H1 (cell line): ENCODE data around the gene CADM1. TPM values are rescaled to one million over a fixed set of nuclear protein-coding genes. Genes with fewer than 3 reads are reported as not detected.

ENCODE experiments used
- CTCF ChIA-PET: fragments of 300-600 bp; sonication (Branson Sonifier 250); formaldehyde crosslinking; loops from one replicate; lab custom pipeline; 2021; ENCODE audit not compliant: partially characterized antibody; lab: Charles Lee
- POLR2A ChIA-PET: fragments of 300-600 bp; sonication (Branson Sonifier 250); formaldehyde crosslinking; loops from one replicate; lab custom pipeline; 2021; ENCODE audit warnings: inconsistent platforms; ENCODE audit not compliant: partially characterized antibody; lab: Charles Lee
- DNase-seq, 2 experiments: peaks; one replicate each; pipeline versions ENCODE4 v3.0.0 to v3.0.0-alpha.2; 2010 to 2022; ENCODE audit warnings: low spot score in 2 of 2, low read depth in 1 of 2, mixed read lengths in 1 of 2
- FAIRE-seq: peaks from 2 replicates; lab custom pipeline; 2011; peaks lifted over from hg19 to GRCh38; lab: Jason Lieb, UNC
- H2AFZ ChIP-seq: 2 replicates; pipeline ENCODE4 v1.8.1; 2012; ENCODE audit warnings: low read length, inconsistent platforms
- H2AK5ac ChIP-seq: 2 replicates; pipeline ENCODE4 v1.6.1; 2013; ENCODE audit warnings: low read depth, low read length
- H2BK120ac ChIP-seq: replicated peaks from 2 replicates; pipeline ENCODE3; 2013; ENCODE audit warnings: low read depth, low read length, inconsistent platforms
- H2BK12ac ChIP-seq: 2 replicates; pipeline ENCODE4 v1.6.1; 2013; ENCODE audit warnings: low read depth, low read length
- H2BK15ac ChIP-seq: 2 replicates; pipeline ENCODE4 v1.6.1; 2013; ENCODE audit warnings: low read length
- H2BK20ac ChIP-seq: 2 replicates; pipeline ENCODE4 v1.6.1; 2013; ENCODE audit warnings: low read length
- H2BK5ac ChIP-seq: 2 replicates; pipeline ENCODE4 v1.6.1; 2013; ENCODE audit warnings: low read depth, low read length
- H3K14ac ChIP-seq: 2 replicates; pipeline ENCODE4 v1.6.1; 2013; ENCODE audit warnings: inconsistent platforms; ENCODE audit not compliant: insufficient read length
- H3K18ac ChIP-seq: 2 replicates; pipeline ENCODE4 v1.6.1; 2013; ENCODE audit warnings: low read length; ENCODE audit errors: extremely low read depth
- H3K23ac ChIP-seq: 2 replicates; pipeline ENCODE4 v1.6.1; 2013; ENCODE audit warnings: inconsistent platforms; ENCODE audit not compliant: insufficient read length
- H3K23me2 ChIP-seq: 2 replicates; pipeline ENCODE4 v1.6.1; 2013; ENCODE audit warnings: low read depth, low read length
- H3K27ac ChIP-seq: 2 replicates; pipeline ENCODE4 v1.6.1; 2011; ENCODE audit warnings: low read depth, low read length, inconsistent platforms
- H3K27me3 ChIP-seq, 4 experiments: replicated peaks in 1 of 4; 1 replicate in 1 of 4; 2 replicates in 3 of 4; pipeline versions ENCODE4 v1.6.1 to v1.8.1; 2011 to 2013; ENCODE audit warnings: low read length in 3 of 4, mild to moderate bottlenecking in 3 of 4, inconsistent platforms in 2 of 4, mixed read lengths in 2 of 4, moderate library complexity in 1 of 4; ENCODE audit not compliant: control insufficient read depth in 3 of 4, insufficient read depth in 3 of 4; ENCODE audit errors: extremely low read depth in 1 of 4
- H3K36me3 ChIP-seq, 4 experiments: 2 replicates each; pipeline versions ENCODE4 v1.6.1 to v1.8.1; 2011 to 2013; ENCODE audit warnings: mild to moderate bottlenecking in 4 of 4, low read length in 3 of 4, moderate library complexity in 2 of 4, control low read depth in 1 of 4, inconsistent platforms in 1 of 4; ENCODE audit not compliant: insufficient read depth in 4 of 4, control insufficient read depth in 2 of 4
- H3K4ac ChIP-seq: replicated peaks from 2 replicates; pipeline ENCODE3; 2013; ENCODE audit warnings: low read length, low read depth, mixed read lengths, inconsistent platforms; ENCODE audit not compliant: insufficient read length
- H3K4me1 ChIP-seq, 4 experiments: replicated peaks in 1 of 4; 1 replicate in 1 of 4; 2 replicates in 3 of 4; pipeline versions ENCODE4 v1.6.1 to v1.8.1; 2011 to 2013; ENCODE audit warnings: low read length in 3 of 4, inconsistent platforms in 2 of 4, mixed read lengths in 1 of 4; ENCODE audit not compliant: insufficient read depth in 4 of 4, control insufficient read depth in 3 of 4
- H3K4me2 ChIP-seq, 2 experiments: 2 replicates each; pipeline versions ENCODE4 v1.6.1 to v1.8.1; 2011 to 2013; ENCODE audit warnings: low read depth in 2 of 2, low read length in 2 of 2, control low read depth in 1 of 2, inconsistent platforms in 1 of 2, mild to moderate bottlenecking in 1 of 2; ENCODE audit not compliant: insufficient read depth in 1 of 2
- H3K4me3 ChIP-seq, 4 experiments: fragments of 200-600, 300-600 bp in 1 of 4; sonication (generic), shearing (Covaris generic), sonication (Bioruptor Twin) in 1 of 4; 2 replicates each; pipeline versions ENCODE4 v1.5.1 to v1.8.1; 2011 to 2016; ENCODE audit warnings: low read length in 4 of 4, low read depth in 3 of 4, control low read depth in 2 of 4, inconsistent platforms in 2 of 4, mild to moderate bottlenecking in 2 of 4, mixed read lengths in 1 of 4, moderate library complexity in 1 of 4; ENCODE audit not compliant: insufficient read depth in 2 of 4; ENCODE audit errors: extremely low read depth in 1 of 4
- H3K56ac ChIP-seq: replicated peaks from 2 replicates; pipeline ENCODE3; 2013; ENCODE audit warnings: low read depth, mild to moderate bottlenecking, mixed read lengths, low read length, inconsistent platforms; ENCODE audit not compliant: insufficient read length
- H3K79me1 ChIP-seq: 2 replicates; pipeline ENCODE4 v1.6.1; 2013; ENCODE audit warnings: low read depth, low read length, control low read depth
- H3K79me2 ChIP-seq, 2 experiments: 2 replicates each; pipeline versions ENCODE4 v1.6.1 to v1.8.1; 2012 to 2013; ENCODE audit warnings: low read length in 2 of 2, mild to moderate bottlenecking in 2 of 2, inconsistent platforms in 1 of 2; ENCODE audit not compliant: insufficient read depth in 2 of 2, control insufficient read depth in 1 of 2
- H3K9ac ChIP-seq, 4 experiments: replicated peaks in 1 of 4; 1 replicate in 1 of 4; 2 replicates in 3 of 4; pipeline versions ENCODE4 v1.6.1 to v1.8.1; 2011 to 2013; ENCODE audit warnings: low read depth in 3 of 4, low read length in 3 of 4, control low read depth in 2 of 4, mild to moderate bottlenecking in 2 of 4, moderate library complexity in 2 of 4, inconsistent platforms in 1 of 4; ENCODE audit errors: extremely low read depth in 1 of 4
- H3K9me3 ChIP-seq, 2 experiments: 2 replicates each; pipeline versions ENCODE4 v1.6.1 to v1.8.1; 2012 to 2013; ENCODE audit warnings: mild to moderate bottlenecking in 2 of 2, moderate library complexity in 2 of 2, control low read depth in 1 of 2, inconsistent platforms in 1 of 2, low read depth in 1 of 2, low read length in 1 of 2, mixed read lengths in 1 of 2; ENCODE audit not compliant: insufficient read depth in 2 of 2
- H4K20me1 ChIP-seq, 2 experiments: replicated peaks in 1 of 2; 2 replicates each; pipeline versions ENCODE3 to v1.8.1; 2011 to 2013; ENCODE audit warnings: inconsistent platforms in 2 of 2, low read length in 2 of 2, mild to moderate bottlenecking in 1 of 2; ENCODE audit not compliant: insufficient read depth in 2 of 2, control insufficient read depth in 1 of 2
- H4K5ac ChIP-seq: 2 replicates; pipeline ENCODE4 v1.6.1; 2013; ENCODE audit warnings: low read length, low read depth, mixed read lengths, inconsistent platforms; ENCODE audit not compliant: insufficient read length
- H4K8ac ChIP-seq: 2 replicates; pipeline ENCODE4 v1.8.0; 2013; ENCODE audit warnings: mild to moderate bottlenecking, moderate library complexity, low read length, inconsistent platforms; ENCODE audit not compliant: insufficient read depth; ENCODE audit errors: extremely low read depth
- H4K91ac ChIP-seq: replicated peaks from 2 replicates; pipeline ENCODE3; 2013; ENCODE audit warnings: low read length, mixed read lengths, inconsistent platforms; ENCODE audit not compliant: insufficient read length
- BACH1 ChIP-seq: IDR thresholded peaks from 2 replicates; pipeline ENCODE4 v1.6.1; 2012; ENCODE audit warnings: low read length, improper control_type of control experiment
- EZH2 ChIP-seq: fragments of 200-600 bp; sonication (generic); IDR thresholded peaks from 2 replicates; pipeline ENCODE4 v1.7.1; 2012; ENCODE audit warnings: low read depth, mild to moderate bottlenecking, moderate library complexity, low read length, inconsistent platforms; ENCODE audit not compliant: severe bottlenecking
- GABPA ChIP-seq: IDR thresholded peaks from 2 replicates; pipeline ENCODE4 v1.6.1; 2011; ENCODE audit warnings: mild to moderate bottlenecking, low read length, moderate library complexity, borderline replicate concordance; ENCODE audit not compliant: insufficient read depth
- SP4 ChIP-seq: IDR thresholded peaks from 2 replicates; pipeline ENCODE4 v1.6.1; 2012; ENCODE audit warnings: low read length, inconsistent platforms
- WGBS, 2 experiments: shearing (Covaris generic) in 1 of 2; methylation state at CpG; one replicate each; pipeline versions ENCODE4 v1.1.6 to v1.1.7; 2013 to 2015; ENCODE audit warnings: low lambda C conversion rate in 2 of 2, mixed read lengths in 2 of 2, inconsistent platforms in 1 of 2, low coverage in 1 of 2, missing lambda C conversion rate in 1 of 2; ENCODE audit not compliant: insufficient replicate concordance in 2 of 2, insufficient coverage in 1 of 2, insufficient read length in 1 of 2; ENCODE audit errors: extremely low coverage in 1 of 2, missing lambda C conversion rate in 1 of 2; 5-methylcytosine and 5-hydroxymethylcytosine counted together
- polyA plus RNA-seq, 7 experiments: library from polyadenylated mRNA; depleted of rRNA in 3 of 7; stranded (reverse) in 5 of 7; unstranded in 2 of 7; fragments of >200 nt in 5 of 7; fragments of 200-250 nt in 2 of 7; gene quantifications; 1 replicate in 5 of 7; 2 replicates in 1 of 7; 4 replicates in 1 of 7; pipeline versions ENCODE4 v1.2.1 to v1.2.3, GENCODE V29; 2011 to 2013; ENCODE audit warnings: missing spikeins in 2 of 7, mixed read lengths in 2 of 7
- total RNA-seq: library from RNA; stranded (reverse); fragmentation: NEBNext Ultra II Directional; extraction: Animal tissue kit (Norgen Biotek cat#: 25700); gene quantifications from 2 replicates; pipeline ENCODE4 v1.2.1, GENCODE V29; 2021
- TF ChIP-seq, protein P1 (sequence below): IDR thresholded peaks from 2 replicates; pipeline ENCODE4 v1.6.1; 2011; ENCODE audit warnings: low read length, improper control_type of control experiment
- TF ChIP-seq, protein P2 (sequence below), 3 experiments: IDR thresholded peaks; 1 replicate in 2 of 3; 2 replicates in 1 of 3; pipeline versions ENCODE4 v1.5.1 to v1.6.1; 2011; ENCODE audit warnings: low read length in 3 of 3, mild to moderate bottlenecking in 3 of 3, inconsistent platforms in 2 of 3, low read depth in 1 of 3, moderate library complexity in 1 of 3; ENCODE audit not compliant: insufficient read depth in 1 of 3; ENCODE audit errors: control extremely low read depth in 1 of 3

Gene CADM1
- total and polyA plus RNA-seq, 2 of the 8 experiments (the other 6 are each of a cell fraction or from before 2014, with no cell fraction given), result 8.3 to 25.3 TPM

DNA sequence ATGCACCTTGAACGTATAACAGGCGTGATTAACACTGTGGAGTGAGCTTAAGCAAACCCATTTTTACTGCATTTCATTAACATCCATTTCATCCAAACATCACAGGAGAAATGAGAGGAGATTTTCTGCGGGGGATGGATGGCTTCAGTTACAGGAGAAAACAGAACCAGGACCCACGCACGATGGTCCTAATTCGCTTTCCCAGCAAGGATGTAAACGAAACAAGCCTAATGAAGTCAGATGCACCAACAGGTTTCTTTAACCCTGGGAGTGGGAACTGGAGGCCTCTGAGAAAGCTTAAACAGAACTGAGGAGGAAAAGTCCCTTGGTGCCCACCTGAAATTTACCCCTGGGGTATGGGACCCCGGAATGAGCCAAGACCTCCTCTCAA lies 2.7 kb downstream of the CADM1 start:
- TF ChIP-seq SP4 (no peak), BACH1 (no peak), EZH2 (peak; percentile 37), GABPA (no peak)
- TF ChIP-seq, protein P1, sequence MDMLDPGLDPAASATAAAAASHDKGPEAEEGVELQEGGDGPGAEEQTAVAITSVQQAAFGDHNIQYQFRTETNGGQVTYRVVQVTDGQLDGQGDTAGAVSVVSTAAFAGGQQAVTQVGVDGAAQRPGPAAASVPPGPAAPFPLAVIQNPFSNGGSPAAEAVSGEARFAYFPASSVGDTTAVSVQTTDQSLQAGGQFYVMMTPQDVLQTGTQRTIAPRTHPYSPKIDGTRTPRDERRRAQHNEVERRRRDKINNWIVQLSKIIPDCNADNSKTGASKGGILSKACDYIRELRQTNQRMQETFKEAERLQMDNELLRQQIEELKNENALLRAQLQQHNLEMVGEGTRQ, result no peak
- TF ChIP-seq, protein P2, sequence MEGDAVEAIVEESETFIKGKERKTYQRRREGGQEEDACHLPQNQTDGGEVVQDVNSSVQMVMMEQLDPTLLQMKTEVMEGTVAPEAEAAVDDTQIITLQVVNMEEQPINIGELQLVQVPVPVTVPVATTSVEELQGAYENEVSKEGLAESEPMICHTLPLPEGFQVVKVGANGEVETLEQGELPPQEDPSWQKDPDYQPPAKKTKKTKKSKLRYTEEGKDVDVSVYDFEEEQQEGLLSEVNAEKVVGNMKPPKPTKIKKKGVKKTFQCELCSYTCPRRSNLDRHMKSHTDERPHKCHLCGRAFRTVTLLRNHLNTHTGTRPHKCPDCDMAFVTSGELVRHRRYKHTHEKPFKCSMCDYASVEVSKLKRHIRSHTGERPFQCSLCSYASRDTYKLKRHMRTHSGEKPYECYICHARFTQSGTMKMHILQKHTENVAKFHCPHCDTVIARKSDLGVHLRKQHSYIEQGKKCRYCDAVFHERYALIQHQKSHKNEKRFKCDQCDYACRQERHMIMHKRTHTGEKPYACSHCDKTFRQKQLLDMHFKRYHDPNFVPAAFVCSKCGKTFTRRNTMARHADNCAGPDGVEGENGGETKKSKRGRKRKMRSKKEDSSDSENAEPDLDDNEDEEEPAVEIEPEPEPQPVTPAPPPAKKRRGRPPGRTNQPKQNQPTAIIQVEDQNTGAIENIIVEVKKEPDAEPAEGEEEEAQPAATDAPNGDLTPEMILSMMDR (IDR thresholded peaks at IDR 0.05; ENCODE audit: control extremely low read depth in 1 of 3, insufficient read depth in 1 of 3, low read depth in 1 of 3, low read length in 3 of 3), result no peak
- no peak overlapping the region for H3K4ac ChIP-seq
- no peak overlapping the region for H2BK5ac ChIP-seq
- H2AFZ ChIP-seq, result no peak overlapping the region
- H3K23me2 ChIP-seq, result peaks cover 29% of the 10 kb centered on the region
- no peak overlapping the region for H4K91ac ChIP-seq
- peaks cover 4% of the 10 kb centered on the region; the same call in 1 of the 2 replicates for H3K79me1 ChIP-seq
- peaks cover 12 to 41% (median 36%) of the 10 kb centered on the region in 4 experiments for H3K27me3 ChIP-seq
- H3K18ac ChIP-seq, result no peak overlapping the region
- no peak overlapping the region for H4K8ac ChIP-seq
- no peak overlapping the region for H3K23ac ChIP-seq
- no peak overlapping the region for H3K27ac ChIP-seq
- no peak overlapping the region for H3K9ac ChIP-seq
- CTCF ChIA-PET, result interaction anchor here (0.6 to 3.0 kb wide), 7 partner anchors 15 to 228 kb away, joined by 3 to 17 read pairs (median 4); no protein-coding TSS in a partner anchor
- no peak for FAIRE-seq
- POLR2A ChIA-PET, result interaction anchor here (0.9 to 1.8 kb wide), 4 partner anchors 8 to 132 kb away, joined by 3 to 7 read pairs (median 3); no protein-coding TSS in a partner anchor
- H3K79me2 ChIP-seq, result no peaks in the 10 kb centered on the region
- H4K5ac ChIP-seq, result no peak overlapping the region
- H3K4me1 ChIP-seq, result peaks cover 7 to 19% (median 16%) of the 10 kb centered on the region in 4 experiments; a peak in 6 of 7 replicates
- no peaks in the 10 kb centered on the region for H3K36me3 ChIP-seq
- peak overlapping the region; percentile 98 to 99 for H3K4me2 ChIP-seq
- no peak overlapping the region for H2BK120ac ChIP-seq
- H2BK12ac ChIP-seq, result no peak overlapping the region
- no peak overlapping the region for H3K14ac ChIP-seq
- 0 out of 2 replicates have a peak overlapping the region, but pooled peaks have one; percentile 74 for H2BK15ac ChIP-seq
- no peak overlapping the region for H2BK20ac ChIP-seq
- H2AK5ac ChIP-seq, result no peak overlapping the region
- H3K9me3 ChIP-seq, result no peaks in the 10 kb centered on the region
- WGBS, 2 experiments, result 24% methylated on average over 8 of the region's 8 CpGs; no CpG with 5 or more reads in 1 of the 2 experiments
- no peak for DNase-seq
- no peak overlapping the region for H3K56ac ChIP-seq
- peaks cover 6 to 11% of the 10 kb centered on the region in 2 experiments for H4K20me1 ChIP-seq
- peak overlapping the region in 2 of 4 experiments; percentile 11 to 85; a peak in 4 of 8 replicates for H3K4me3 ChIP-seq
